MM.1S (cell line): ENCODE results near the gene HOXD8.

Experiments used
- EZH2phosphoT487 ChIP-seq: fragments of 300-600 bp; sonication (generic); IDR thresholded peaks from 2 replicates; pipeline ENCODE4 v1.6.1; 2018; ENCODE audit warnings: antibody characterized with exemption, low read length
- TF ChIP-seq, protein P1 (sequence below): fragments of 300-600 bp; sonication (generic); IDR thresholded peaks from 2 replicates; pipeline ENCODE4 v1.5.1; 2016; ENCODE audit warnings: antibody characterized with exemption, low read length, mixed read lengths

DNA sequence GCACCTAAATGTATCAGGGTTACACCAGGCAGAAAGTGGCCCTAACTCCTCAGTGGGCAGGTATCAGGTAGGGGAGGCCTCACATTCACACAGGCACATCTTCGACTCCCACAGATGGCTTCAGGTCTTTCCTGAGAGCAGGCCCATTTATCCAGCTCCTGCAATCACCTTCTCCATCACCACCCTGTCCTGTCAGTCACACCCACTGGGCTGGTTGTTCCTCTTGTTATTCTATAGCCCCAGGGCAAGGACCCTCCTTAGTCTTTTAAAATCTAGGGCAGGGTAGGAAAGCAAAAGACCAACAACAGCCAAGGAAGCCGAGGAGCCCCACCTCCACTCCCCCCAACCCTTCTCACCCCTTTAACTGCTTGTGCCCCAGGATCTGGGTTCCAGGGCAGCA is 12.8 kb downstream of the HOXD8 start:
- TF ChIP-seq, protein P1, sequence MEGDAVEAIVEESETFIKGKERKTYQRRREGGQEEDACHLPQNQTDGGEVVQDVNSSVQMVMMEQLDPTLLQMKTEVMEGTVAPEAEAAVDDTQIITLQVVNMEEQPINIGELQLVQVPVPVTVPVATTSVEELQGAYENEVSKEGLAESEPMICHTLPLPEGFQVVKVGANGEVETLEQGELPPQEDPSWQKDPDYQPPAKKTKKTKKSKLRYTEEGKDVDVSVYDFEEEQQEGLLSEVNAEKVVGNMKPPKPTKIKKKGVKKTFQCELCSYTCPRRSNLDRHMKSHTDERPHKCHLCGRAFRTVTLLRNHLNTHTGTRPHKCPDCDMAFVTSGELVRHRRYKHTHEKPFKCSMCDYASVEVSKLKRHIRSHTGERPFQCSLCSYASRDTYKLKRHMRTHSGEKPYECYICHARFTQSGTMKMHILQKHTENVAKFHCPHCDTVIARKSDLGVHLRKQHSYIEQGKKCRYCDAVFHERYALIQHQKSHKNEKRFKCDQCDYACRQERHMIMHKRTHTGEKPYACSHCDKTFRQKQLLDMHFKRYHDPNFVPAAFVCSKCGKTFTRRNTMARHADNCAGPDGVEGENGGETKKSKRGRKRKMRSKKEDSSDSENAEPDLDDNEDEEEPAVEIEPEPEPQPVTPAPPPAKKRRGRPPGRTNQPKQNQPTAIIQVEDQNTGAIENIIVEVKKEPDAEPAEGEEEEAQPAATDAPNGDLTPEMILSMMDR, result no peak
- TF ChIP-seq EZH2phosphoT487, result no peak
